HEK293 (cell line): ENCODE results near the gene PRRT1.

ENCODE experiments used
- BCL11A ChIP-seq: fragments of 450-650 bp; formaldehyde crosslinking; IDR thresholded peaks from 2 replicates; pipeline ENCODE4 v1.5.1; 2016; ENCODE audit warnings: low read depth, missing biosample characterization, missing genetic modification characterization
- GFI1B ChIP-seq: fragments of 450-650 bp; formaldehyde crosslinking; IDR thresholded peaks from 2 replicates; pipeline ENCODE4 v1.5.1; 2016; ENCODE audit warnings: missing biosample characterization, missing genetic modification characterization
- HOXA7 ChIP-seq: sonication (generic); formaldehyde crosslinking; IDR thresholded peaks from 2 replicates; pipeline ENCODE4 v1.8.1; 2022; ENCODE audit warnings: missing genetic modification reagents, borderline replicate concordance
- KLF16 ChIP-seq: fragments of 450-650 bp; formaldehyde crosslinking; IDR thresholded peaks from 2 replicates; pipeline ENCODE4 v1.5.1; 2017; ENCODE audit warnings: missing biosample characterization, missing genetic modification characterization
- PRDM1 ChIP-seq: fragments of 450-650 bp; formaldehyde crosslinking; IDR thresholded peaks from 2 replicates; pipeline ENCODE4; 2016; ENCODE audit warnings: missing biosample characterization, missing genetic modification characterization
- YY1 ChIP-seq: fragments of 450-650 bp; formaldehyde crosslinking; IDR thresholded peaks from 2 replicates; pipeline ENCODE4 v1.5.1; 2018; ENCODE audit warnings: missing biosample characterization, missing genetic modification characterization
- ZFP41 ChIP-seq: fragments of 450-650 bp; formaldehyde crosslinking; IDR thresholded peaks from 2 replicates; pipeline ENCODE4 v1.5.1; 2016; ENCODE audit warnings: missing biosample characterization, missing genetic modification characterization, borderline replicate concordance
- ZNF132 ChIP-seq: fragments of 450-650 bp; formaldehyde crosslinking; IDR thresholded peaks from 2 replicates; pipeline ENCODE4 v1.5.1; 2017; ENCODE audit warnings: missing biosample characterization, missing genetic modification characterization, borderline replicate concordance
- ZNF138 ChIP-seq: fragments of 450-650 bp; formaldehyde crosslinking; IDR thresholded peaks from 2 replicates; pipeline ENCODE4 v1.5.1; 2016; ENCODE audit warnings: missing biosample characterization, missing genetic modification characterization, borderline replicate concordance
- ZNF354C ChIP-seq: fragments of 450-650 bp; formaldehyde crosslinking; IDR thresholded peaks from 2 replicates; pipeline ENCODE4 v1.5.1; 2016; ENCODE audit warnings: missing biosample characterization, missing genetic modification characterization, low read depth, borderline replicate concordance
- ZNF701 ChIP-seq: fragments of 450-650 bp; formaldehyde crosslinking; IDR thresholded peaks from 2 replicates; pipeline ENCODE4 v1.5.1; 2016; ENCODE audit warnings: missing biosample characterization, missing genetic modification characterization
- TF ChIP-seq, protein P1 (sequence below): fragments of 450-650 bp; formaldehyde crosslinking; IDR thresholded peaks from 2 replicates; pipeline ENCODE4 v1.5.1; 2016; ENCODE audit warnings: missing biosample characterization, missing genetic modification characterization
- TF ChIP-seq, protein P2 (sequence below): fragments of 450-650 bp; IDR thresholded peaks from 2 replicates; pipeline ENCODE4 v1.5.1; 2018; ENCODE audit warnings: missing biosample characterization, mild to moderate bottlenecking, missing genetic modification characterization
- TF ChIP-seq, protein P3 (sequence below): fragments of 450-650 bp; formaldehyde crosslinking; IDR thresholded peaks from 2 replicates; pipeline ENCODE4 v1.5.1; 2016; ENCODE audit warnings: missing biosample characterization, missing genetic modification characterization

DNA sequence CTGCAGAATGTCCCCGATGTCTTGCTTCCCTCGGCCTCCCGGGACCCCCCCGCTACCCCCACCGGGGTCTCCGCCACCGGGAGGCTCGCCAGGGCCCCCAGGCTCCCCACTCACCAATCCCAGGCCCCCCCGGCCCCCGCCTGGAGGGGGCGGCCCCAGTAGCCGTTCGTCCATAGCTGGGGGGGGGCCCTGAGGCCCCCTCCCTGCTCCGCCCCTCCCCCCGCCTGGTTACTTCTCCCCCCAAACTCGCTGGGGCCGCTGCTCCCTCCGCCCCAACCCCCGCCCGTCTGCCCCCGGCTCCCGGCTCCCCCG is 38.0 kb upstream of the PRRT1 start:
- TF ChIP-seq, protein P1, sequence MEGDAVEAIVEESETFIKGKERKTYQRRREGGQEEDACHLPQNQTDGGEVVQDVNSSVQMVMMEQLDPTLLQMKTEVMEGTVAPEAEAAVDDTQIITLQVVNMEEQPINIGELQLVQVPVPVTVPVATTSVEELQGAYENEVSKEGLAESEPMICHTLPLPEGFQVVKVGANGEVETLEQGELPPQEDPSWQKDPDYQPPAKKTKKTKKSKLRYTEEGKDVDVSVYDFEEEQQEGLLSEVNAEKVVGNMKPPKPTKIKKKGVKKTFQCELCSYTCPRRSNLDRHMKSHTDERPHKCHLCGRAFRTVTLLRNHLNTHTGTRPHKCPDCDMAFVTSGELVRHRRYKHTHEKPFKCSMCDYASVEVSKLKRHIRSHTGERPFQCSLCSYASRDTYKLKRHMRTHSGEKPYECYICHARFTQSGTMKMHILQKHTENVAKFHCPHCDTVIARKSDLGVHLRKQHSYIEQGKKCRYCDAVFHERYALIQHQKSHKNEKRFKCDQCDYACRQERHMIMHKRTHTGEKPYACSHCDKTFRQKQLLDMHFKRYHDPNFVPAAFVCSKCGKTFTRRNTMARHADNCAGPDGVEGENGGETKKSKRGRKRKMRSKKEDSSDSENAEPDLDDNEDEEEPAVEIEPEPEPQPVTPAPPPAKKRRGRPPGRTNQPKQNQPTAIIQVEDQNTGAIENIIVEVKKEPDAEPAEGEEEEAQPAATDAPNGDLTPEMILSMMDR (tag by site-specific recombination), result no peak
- TF ChIP-seq BCL11A (tag by site-specific recombination) (no peak), ZNF701 (no peak), ZFP41 (tag by site-specific recombination) (no peak), ZNF138 (tag by site-specific recombination) (no peak), KLF16 (tag by site-specific recombination) (no peak), ZNF354C (no peak), GFI1B (tag by site-specific recombination) (no peak), HOXA7 (CRISPR knock-in tag) (no peak), YY1 (tag by site-specific recombination) (no peak), PRDM1 (tag by site-specific recombination) (no peak), ZNF132 (no peak)
- TF ChIP-seq, protein P2, sequence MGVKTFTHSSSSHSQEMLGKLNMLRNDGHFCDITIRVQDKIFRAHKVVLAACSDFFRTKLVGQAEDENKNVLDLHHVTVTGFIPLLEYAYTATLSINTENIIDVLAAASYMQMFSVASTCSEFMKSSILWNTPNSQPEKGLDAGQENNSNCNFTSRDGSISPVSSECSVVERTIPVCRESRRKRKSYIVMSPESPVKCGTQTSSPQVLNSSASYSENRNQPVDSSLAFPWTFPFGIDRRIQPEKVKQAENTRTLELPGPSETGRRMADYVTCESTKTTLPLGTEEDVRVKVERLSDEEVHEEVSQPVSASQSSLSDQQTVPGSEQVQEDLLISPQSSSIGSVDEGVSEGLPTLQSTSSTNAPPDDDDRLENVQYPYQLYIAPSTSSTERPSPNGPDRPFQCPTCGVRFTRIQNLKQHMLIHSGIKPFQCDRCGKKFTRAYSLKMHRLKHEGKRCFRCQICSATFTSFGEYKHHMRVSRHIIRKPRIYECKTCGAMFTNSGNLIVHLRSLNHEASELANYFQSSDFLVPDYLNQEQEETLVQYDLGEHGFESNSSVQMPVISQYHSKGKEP (tag by site-specific recombination), result no peak
- TF ChIP-seq, protein P3, sequence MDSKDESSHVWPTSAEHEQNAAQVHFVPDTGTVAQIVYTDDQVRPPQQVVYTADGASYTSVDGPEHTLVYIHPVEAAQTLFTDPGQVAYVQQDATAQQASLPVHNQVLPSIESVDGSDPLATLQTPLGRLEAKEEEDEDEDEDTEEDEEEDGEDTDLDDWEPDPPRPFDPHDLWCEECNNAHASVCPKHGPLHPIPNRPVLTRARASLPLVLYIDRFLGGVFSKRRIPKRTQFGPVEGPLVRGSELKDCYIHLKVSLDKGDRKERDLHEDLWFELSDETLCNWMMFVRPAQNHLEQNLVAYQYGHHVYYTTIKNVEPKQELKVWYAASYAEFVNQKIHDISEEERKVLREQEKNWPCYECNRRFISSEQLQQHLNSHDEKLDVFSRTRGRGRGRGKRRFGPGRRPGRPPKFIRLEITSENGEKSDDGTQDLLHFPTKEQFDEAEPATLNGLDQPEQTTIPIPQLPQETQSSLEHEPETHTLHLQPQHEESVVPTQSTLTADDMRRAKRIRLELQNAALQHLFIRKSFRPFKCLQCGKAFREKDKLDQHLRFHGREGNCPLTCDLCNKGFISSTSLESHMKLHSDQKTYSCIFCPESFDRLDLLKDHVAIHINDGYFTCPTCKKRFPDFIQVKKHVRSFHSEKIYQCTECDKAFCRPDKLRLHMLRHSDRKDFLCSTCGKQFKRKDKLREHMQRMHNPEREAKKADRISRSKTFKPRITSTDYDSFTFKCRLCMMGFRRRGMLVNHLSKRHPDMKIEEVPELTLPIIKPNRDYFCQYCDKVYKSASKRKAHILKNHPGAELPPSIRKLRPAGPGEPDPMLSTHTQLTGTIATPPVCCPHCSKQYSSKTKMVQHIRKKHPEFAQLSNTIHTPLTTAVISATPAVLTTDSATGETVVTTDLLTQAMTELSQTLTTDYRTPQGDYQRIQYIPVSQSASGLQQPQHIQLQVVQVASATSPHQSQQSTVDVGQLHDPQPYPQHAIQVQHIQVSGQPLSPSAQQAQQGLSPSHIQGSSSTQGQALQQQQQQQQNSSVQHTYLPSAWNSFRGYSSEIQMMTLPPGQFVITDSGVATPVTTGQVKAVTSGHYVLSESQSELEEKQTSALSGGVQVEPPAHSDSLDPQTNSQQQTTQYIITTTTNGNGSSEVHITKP (tag by site-specific recombination), result no peak
